Fibroblast of lung (primary cell): ENCODE results near the gene CCDC142. TPM values are rescaled to one million over a fixed set of nuclear protein-coding genes. Genes with fewer than 3 reads are reported as not detected.
A peak's percentile ranks its signal among the peaks of the same experiment; 100 is the strongest.

Experiments
- DNase-seq, 2 donors: peaks; one replicate each; pipeline versions ENCODE4 v3.0.0 to v3.0.0-alpha.2; 2010; ENCODE audit warnings: low read depth in 2 of 2
- H2AFZ ChIP-seq: 2 replicates; pipeline ENCODE4 v1.5.1; 2012; ENCODE audit warnings: low read length, control low read depth, inconsistent platforms
- H3K27ac ChIP-seq: 2 replicates; pipeline ENCODE4 v1.5.1; 2011; ENCODE audit warnings: low read length, control low read depth; ENCODE audit not compliant: insufficient read depth
- H3K27me3 ChIP-seq: 2 replicates; pipeline ENCODE4 v1.5.1; 2011; ENCODE audit warnings: mild to moderate bottlenecking, low read length; ENCODE audit not compliant: control insufficient read depth, insufficient read depth
- H3K36me3 ChIP-seq: 2 replicates; pipeline ENCODE4 v1.5.1; 2011; ENCODE audit warnings: low read length; ENCODE audit not compliant: control insufficient read depth, insufficient read depth
- H3K4me1 ChIP-seq: 2 replicates; pipeline ENCODE4 v1.5.1; 2011; ENCODE audit warnings: low read length; ENCODE audit not compliant: control insufficient read depth, insufficient read depth; ENCODE audit errors: extremely low read depth
- H3K4me2 ChIP-seq: 2 replicates; pipeline ENCODE4 v1.5.1; 2011; ENCODE audit warnings: low read length, control low read depth; ENCODE audit not compliant: insufficient read depth; ENCODE audit errors: extremely low read depth
- H3K4me3 ChIP-seq, 4 experiments: fragments of 200-600 bp in 1 of 4; sonication (generic) in 1 of 4; replicated peaks in 1 of 4; 2 replicates each; pipeline ENCODE4 v1.5.1; 2011 to 2016; ENCODE audit warnings: low read length in 4 of 4, low read depth in 3 of 4, mild to moderate bottlenecking in 3 of 4, control low read depth in 2 of 4, inconsistent platforms in 1 of 4, mixed read lengths in 1 of 4; ENCODE audit not compliant: insufficient read depth in 1 of 4; ENCODE audit errors: control extremely low read depth in 1 of 4
- H3K79me2 ChIP-seq: 2 replicates; pipeline ENCODE4 v1.5.1; 2012; ENCODE audit warnings: mild to moderate bottlenecking, low read length, inconsistent platforms; ENCODE audit not compliant: control insufficient read depth, insufficient read depth
- H3K9ac ChIP-seq: 2 replicates; pipeline ENCODE4 v1.5.1; 2011; ENCODE audit warnings: mild to moderate bottlenecking, low read length, control low read depth; ENCODE audit not compliant: insufficient read depth
- H3K9me3 ChIP-seq: 2 replicates; pipeline ENCODE4 v1.5.1; 2012; ENCODE audit warnings: low read depth, low read length; ENCODE audit not compliant: control insufficient read depth, insufficient read depth
- H4K20me1 ChIP-seq: 2 replicates; pipeline ENCODE4 v1.5.1; 2011; ENCODE audit warnings: low read length; ENCODE audit not compliant: control insufficient read depth, insufficient read depth; ENCODE audit errors: extremely low read depth
- CTCF ChIP-seq, 2 donors: IDR thresholded peaks in 1 of 2; conservative IDR thresholded peaks in 1 of 2; 1 replicate in 1 of 2; 2 replicates in 1 of 2; pipeline ENCODE4 v1.5.1; 2011 to 2012; ENCODE audit warnings: low read length in 2 of 2, control low read depth in 1 of 2, inconsistent platforms in 1 of 2, low read depth in 1 of 2, mild to moderate bottlenecking in 1 of 2
- EZH2 ChIP-seq: IDR thresholded peaks from 2 replicates; pipeline ENCODE4 v1.5.1; 2012; ENCODE audit warnings: low read length, control low read depth, mild to moderate bottlenecking; ENCODE audit errors: missing control alignments
- polyA plus RNA-seq, 2 donors: library from polyadenylated mRNA; depleted of rRNA in 1 of 2; stranded (reverse) in 1 of 2; unstranded in 1 of 2; fragments of >200 nt; gene quantifications; 2 replicates each; pipeline ENCODE4 v1.2.1, GENCODE V29; 2011 to 2012; ENCODE audit warnings: missing spikeins in 1 of 2
- total RNA-seq: library from RNA; depleted of rRNA; stranded (reverse); fragments of >200 nt; gene quantifications from 2 replicates; pipeline ENCODE4 v1.2.1, GENCODE V29; 2014

The CCDC142 gene
- total and polyA plus RNA-seq, 2 donors (not counting 1 experiment from before 2014, with no cell fraction given), result 3.8 to 21.3 TPM

DNA sequence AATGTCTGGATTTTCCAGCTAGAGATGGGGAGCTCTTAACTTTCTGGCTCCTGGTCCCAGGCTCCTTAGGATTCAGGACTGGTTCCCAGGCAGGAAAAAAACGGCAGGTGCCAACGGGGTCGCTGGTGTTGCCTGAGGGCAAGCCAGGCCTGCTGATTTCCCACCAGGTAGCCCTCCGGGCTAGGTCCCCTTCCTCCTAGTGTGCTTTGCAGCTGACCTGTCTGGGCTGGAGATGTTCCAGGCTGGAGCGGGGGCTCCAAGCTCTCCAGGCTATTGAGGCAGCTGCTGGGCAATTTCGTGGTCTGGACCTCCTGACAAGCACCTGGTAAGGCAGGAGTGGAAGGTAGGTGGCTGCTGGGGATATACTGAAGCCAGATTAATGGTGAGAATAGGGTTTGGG is 8.3 kb downstream of the CCDC142 start:
- Histone ChIP-seq H2AFZ (no peak overlapping the region), H3K4me3 (no peak overlapping the region), H3K79me2 (no peaks in the 10 kb centered on the region), H3K27ac (no peak overlapping the region), H4K20me1 (no peaks in the 10 kb centered on the region), H3K4me1 (peaks cover 2% of the 10 kb centered on the region), H3K9ac (no peak overlapping the region), H3K36me3 (peaks cover 10% of the 10 kb centered on the region), H3K4me2 (no peak overlapping the region), H3K9me3 (no peaks in the 10 kb centered on the region), H3K27me3 (no peaks in the 10 kb centered on the region)
- TF ChIP-seq CTCF (conservative IDR thresholded peaks at IDR 0.05 in 1 of 2, IDR thresholded peaks at IDR 0.05 in 1 of 2; ENCODE audit: low read depth in 1 of 2, low read length in 2 of 2) (no peak), EZH2 (no peak)
- no peak for DNase-seq

GRCh38 chr2:74472945-74473258 is 9.9 kb downstream of the CCDC142 start:
- no peaks in the 10 kb centered on the region for H3K79me2 ChIP-seq
- no peak for TF ChIP-seq EZH2
- TF ChIP-seq CTCF (conservative IDR thresholded peaks at IDR 0.05 in 1 of 2, IDR thresholded peaks at IDR 0.05 in 1 of 2; ENCODE audit: low read depth in 1 of 2, low read length in 2 of 2), result no peak
- peak overlapping the region; percentile 71 for H3K27ac ChIP-seq
- no peak for DNase-seq
- peak overlapping the region; percentile 42 to 89 (median 66) for H3K4me3 ChIP-seq
- H3K4me1 ChIP-seq, result peaks cover 2% of the 10 kb centered on the region
- no peaks in the 10 kb centered on the region for H3K27me3 ChIP-seq
- H3K9ac ChIP-seq, result peak overlapping the region; percentile 76
- no peaks in the 10 kb centered on the region for H4K20me1 ChIP-seq
- H2AFZ ChIP-seq, result peak overlapping the region; percentile 89
- H3K36me3 ChIP-seq, result peaks cover 10% of the 10 kb centered on the region
- H3K9me3 ChIP-seq, result no peaks in the 10 kb centered on the region
- peak overlapping the region; percentile 92 for H3K4me2 ChIP-seq

- DNase-seq, result peak; percentile 94 to 95
- H3K27me3 ChIP-seq, result no peaks in the 10 kb centered on the region
- H3K4me1 ChIP-seq, result peaks cover 2% of the 10 kb centered on the region
- peak within 1 kb of the TSS; percentile 89 for H2AFZ ChIP-seq
- H3K4me2 ChIP-seq, result peak within 1 kb of the TSS; percentile 92
- no peaks in the 10 kb centered on the region for H4K20me1 ChIP-seq
- TF ChIP-seq CTCF (conservative IDR thresholded peaks at IDR 0.05 in 1 of 2, IDR thresholded peaks at IDR 0.05 in 1 of 2; ENCODE audit: low read depth in 1 of 2, low read length in 2 of 2) (no peak), EZH2 (no peak)
- no peaks in the 10 kb centered on the region for H3K9me3 ChIP-seq
- H3K79me2 ChIP-seq, result no peaks in the 10 kb centered on the region
- H3K4me3 ChIP-seq, result peak within 1 kb of the TSS; percentile 42 to 89 (median 66)
- peak within 1 kb of the TSS; percentile 76 for H3K9ac ChIP-seq
- H3K36me3 ChIP-seq, result peaks cover 10% of the 10 kb centered on the region
- H3K27ac ChIP-seq, result peak within 1 kb of the TSS; percentile 71
Observed at GRCh38 chr2:74472086-74472944, 10.5 kb downstream of the CCDC142 start, which contains the start of gene MRPL53. TSS of gene MRPL53 (minus strand) at chr2:74472680. CDS start at chr2:74472660, 20 bp downstream.
